ENCODE data around the gene USP2.
A peak's percentile ranks its signal among the peaks of the same experiment; 100 is the strongest.

The USP2 gene

GRCh38 chr11:119363851-119364590 lies 17.5 kb downstream of the USP2 start:
- peak in 1 of 2 donors; percentile 41 for DNase-seq (ENCODE audit: low read depth in 2 of 2)

- no peak for DNase-seq (ENCODE audit: low read depth in 2 of 2)
Measured at GRCh38 chr11:119363081-119363850, 18.2 kb downstream of the USP2 start.

GRCh38 chr11:119362741-119363080 lies 18.8 kb downstream of the USP2 start:
- DNase-seq (ENCODE audit: low read depth in 2 of 2) = no peak

GRCh38 chr11:119361941-119362725 lies 19.4 kb downstream of the USP2 start:
- no peak for DNase-seq (ENCODE audit: low read depth in 2 of 2)

GRCh38 chr11:119361056-119361787 lies 20.3 kb downstream of the USP2 start:
- DNase-seq (ENCODE audit: low read depth in 2 of 2) = no peak

GRCh38 chr11:119359365-119360214 lies 21.9 kb downstream of the USP2 start:
- no peak for DNase-seq (ENCODE audit: low read depth in 2 of 2)

- no peak for DNase-seq (ENCODE audit: low read depth in 2 of 2)
Measured at GRCh38 chr11:119357074-119357473, 24.4 kb downstream of the USP2 start.

GRCh38 chr11:119356349-119357031 lies 25.0 kb downstream of the USP2 start:
- DNase-seq (ENCODE audit: low read depth in 2 of 2) = peak in 1 of 2 donors; percentile 50

- DNase-seq (ENCODE audit: low read depth in 2 of 2) = no peak
Measured at GRCh38 chr11:119355091-119355843, 26.2 kb downstream of the USP2 start.

- no peak for DNase-seq (ENCODE audit: low read depth in 2 of 2)
Measured at GRCh38 chr11:119352857-119353260, 28.6 kb downstream of the USP2 start.

GRCh38 chr11:119351232-119351631 lies 30.3 kb downstream of the USP2 start:
- no peak for DNase-seq (ENCODE audit: low read depth in 2 of 2)

- DNase-seq (ENCODE audit: low read depth in 2 of 2) = no peak
Measured at GRCh38 chr11:119350302-119350701, 31.2 kb downstream of the USP2 start.

- no peak for DNase-seq (ENCODE audit: low read depth in 2 of 2)
Measured at GRCh38 chr11:119347940-119348605, 33.4 kb downstream of the USP2 start.

GRCh38 chr11:119347242-119347641 lies 34.2 kb downstream of the USP2 start:
- DNase-seq (ENCODE audit: low read depth in 2 of 2) = no peak

- no peak for DNase-seq (ENCODE audit: low read depth in 2 of 2)
Measured at GRCh38 chr11:119346605-119347004, 34.9 kb downstream of the USP2 start, which contains the start of gene MFRP. MFRP (minus strand) TSS chr11:119346705; CDS start chr11:119346513, 192 bp downstream.

- DNase-seq (ENCODE audit: low read depth in 2 of 2) = no peak
Measured at GRCh38 chr11:119345685-119346084, 35.8 kb downstream of the USP2 start.

- no peak for DNase-seq (ENCODE audit: low read depth in 2 of 2)
Measured at GRCh38 chr11:119344291-119345010, 37.0 kb downstream of the USP2 start.

- no peak for DNase-seq (ENCODE audit: low read depth in 2 of 2)
Measured at GRCh38 chr11:119343726-119344125, 37.8 kb downstream of the USP2 start.
